ENCODE data around the gene UBA52. TPM values are rescaled to one million over a fixed set of nuclear protein-coding genes. Genes with fewer than 3 reads are reported as not detected.

UBA52 gene
- total and polyA plus RNA-seq, 2 donors (not counting 1 experiment from before 2014, with no cell fraction given) = 1,837 to 5,694 TPM

DNA sequence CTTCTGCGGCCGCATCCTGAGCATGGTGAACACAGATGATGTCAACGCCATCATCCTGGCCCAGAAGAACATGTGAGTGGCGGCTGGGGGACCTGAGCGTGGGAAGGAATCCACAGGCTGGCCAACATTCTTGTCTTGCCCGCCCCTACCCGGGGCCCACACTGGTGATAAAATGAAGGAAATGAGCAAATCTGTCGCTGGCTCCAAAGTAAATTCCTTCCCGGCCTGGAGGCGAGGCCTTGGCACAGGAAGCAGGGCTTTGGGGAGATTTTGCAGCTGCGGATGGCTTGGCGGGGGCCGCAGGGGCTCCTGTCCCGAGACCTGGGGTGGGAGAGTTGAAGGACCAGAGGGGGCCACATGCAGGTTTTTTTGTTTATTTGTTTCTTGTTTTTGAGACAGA lies 9.6 kb upstream of the UBA52 start:
- no peak overlapping the region for H3K4me3 ChIP-seq (ENCODE audit: control extremely low read depth in 1 of 5, extremely low read depth in 1 of 5, insufficient read depth in 1 of 5, low read depth in 2 of 5, low read length in 4 of 5)
- no peak overlapping the region for H3K9ac ChIP-seq (ENCODE audit: low read length)
- H3K27me3 Mint-ChIP-seq = no peaks in the 10 kb centered on the region
- H2AFZ ChIP-seq (ENCODE audit: insufficient read depth, low read depth, low read length, poor library complexity, severe bottlenecking) = no peak overlapping the region
- no peak overlapping the region for H3K27ac Mint-ChIP-seq
- ChIA-PET CTCF (no interaction called here), POLR2A (no interaction called here)
- peaks cover 0 to 44% of the 10 kb centered on the region in 2 experiments for H3K36me3 ChIP-seq (replicated peaks in 1 of 2; ENCODE audit: control extremely low read depth in 1 of 2, control insufficient read depth in 1 of 2, extremely low read depth in 1 of 2, insufficient read depth in 2 of 2, low read length in 1 of 2)
- no peak for TF ChIP-seq CTCF (IDR thresholded peaks at IDR 0.05)
- TF ChIP-seq EZH2 (IDR thresholded peaks at IDR 0.05; ENCODE audit: borderline replicate concordance, insufficient read depth, low read depth, low read length, poor library complexity, severe bottlenecking) = no peak
- peaks cover 5% of the 10 kb centered on the region for H4K20me1 ChIP-seq (ENCODE audit: control insufficient read depth, insufficient read depth, low read length, poor library complexity, severe bottlenecking)
- H3K4me1 Mint-ChIP-seq = peaks cover 21% of the 10 kb centered on the region
- ATAC-seq (ENCODE audit: low read depth) = no peak
- no peaks in the 10 kb centered on the region for H3K9me3 ChIP-seq (ENCODE audit: control extremely low read depth in 1 of 3, control insufficient read depth in 2 of 3, insufficient read depth in 1 of 3, low read length in 2 of 3)
- no peaks in the 10 kb centered on the region for H3K27me3 ChIP-seq (replicated peaks in 1 of 4; ENCODE audit: control extremely low read depth in 1 of 4, control insufficient read depth in 3 of 4, insufficient read depth in 4 of 4, low read length in 3 of 4)
- no peaks in the 10 kb centered on the region for H3K9me3 Mint-ChIP-seq (ENCODE audit: insufficient read depth)
- peaks cover 21% of the 10 kb centered on the region for H3K79me2 ChIP-seq (ENCODE audit: control insufficient read depth, insufficient read depth, low read length)
- peaks cover 15 to 21% of the 10 kb centered on the region in 2 donors for H3K4me1 ChIP-seq (ENCODE audit: control insufficient read depth in 2 of 2, insufficient read depth in 2 of 2, low read length in 2 of 2)
- 98% methylated on average over 14 of the region's 14 CpGs for WGBS (ENCODE audit: insufficient coverage)
- H3K4me2 ChIP-seq (replicated peaks; ENCODE audit: low read depth, low read length, poor library complexity, severe bottlenecking) = no peak overlapping the region
- H3K27ac ChIP-seq (ENCODE audit: low read length in 2 of 2) = no peak overlapping the region
- DNase-seq = no peak
- intact Hi-C loops (cut with micrococcal nuclease) = no loop called here
- H3K4me3 Mint-ChIP-seq = no peak overlapping the region

- no peaks in the 10 kb centered on the region for H3K27me3 Mint-ChIP-seq
Observed at GRCh38 chr19:18566953-18567352, 4.7 kb upstream of the UBA52 start.

More at GRCh38 chr19:18566953-18567352, 4.7 kb upstream of the UBA52 start:
- no peak overlapping the region for H2AFZ ChIP-seq (ENCODE audit: insufficient read depth, low read depth, low read length, poor library complexity, severe bottlenecking)
- Mint-ChIP-seq H3K4me3 (no peak overlapping the region), H3K27ac (no peak overlapping the region), H3K4me1 (peaks cover 6% of the 10 kb centered on the region), H3K9me3 (ENCODE audit: insufficient read depth) (no peaks in the 10 kb centered on the region)
- no peak overlapping the region for H3K9ac ChIP-seq (ENCODE audit: low read length)
- ChIA-PET CTCF (interaction anchor here (1.2 kb wide), 1 partner anchor 47 kb away, joined by 3 read pairs; no protein-coding TSS in a partner anchor), POLR2A (no interaction called here)
- DNase-seq (no peak), ATAC-seq (ENCODE audit: low read depth) (no peak)
- no peaks in the 10 kb centered on the region for H3K9me3 ChIP-seq (ENCODE audit: control extremely low read depth in 1 of 3, control insufficient read depth in 2 of 3, insufficient read depth in 1 of 3, low read length in 2 of 3)
- 94% methylated on average over 8 of the region's 8 CpGs for WGBS (ENCODE audit: insufficient coverage)
- intact Hi-C loops (cut with micrococcal nuclease) = no loop called here
- peaks cover 6% of the 10 kb centered on the region for H4K20me1 ChIP-seq (ENCODE audit: control insufficient read depth, insufficient read depth, low read length, poor library complexity, severe bottlenecking)
- H3K27ac ChIP-seq (ENCODE audit: low read length in 2 of 2) = no peak overlapping the region
- no peaks in the 10 kb centered on the region for H3K27me3 ChIP-seq (replicated peaks in 1 of 4; ENCODE audit: control extremely low read depth in 1 of 4, control insufficient read depth in 3 of 4, insufficient read depth in 4 of 4, low read length in 3 of 4)
- no peak overlapping the region for H3K4me3 ChIP-seq (ENCODE audit: control extremely low read depth in 1 of 5, extremely low read depth in 1 of 5, insufficient read depth in 1 of 5, low read depth in 2 of 5, low read length in 4 of 5)
- H3K79me2 ChIP-seq (ENCODE audit: control insufficient read depth, insufficient read depth, low read length) = peaks cover 3% of the 10 kb centered on the region
- peaks cover 0 to 60% of the 10 kb centered on the region in 2 experiments for H3K36me3 ChIP-seq (replicated peaks in 1 of 2; ENCODE audit: control extremely low read depth in 1 of 2, control insufficient read depth in 1 of 2, extremely low read depth in 1 of 2, insufficient read depth in 2 of 2, low read length in 1 of 2)
- peaks cover 0 to 7% of the 10 kb centered on the region in 2 donors for H3K4me1 ChIP-seq (ENCODE audit: control insufficient read depth in 2 of 2, insufficient read depth in 2 of 2, low read length in 2 of 2)
- no peak for TF ChIP-seq EZH2 (IDR thresholded peaks at IDR 0.05; ENCODE audit: borderline replicate concordance, insufficient read depth, low read depth, low read length, poor library complexity, severe bottlenecking)
- no peak for TF ChIP-seq CTCF (IDR thresholded peaks at IDR 0.05)
- H3K4me2 ChIP-seq (replicated peaks; ENCODE audit: low read depth, low read length, poor library complexity, severe bottlenecking) = no peak overlapping the region

Data from B cell (primary cell).